HepG2 (cell line): ENCODE results near the gene MSI2. TPM values are rescaled to one million over a fixed set of nuclear protein-coding genes. Genes with fewer than 3 reads are reported as not detected.
A peak's percentile ranks its signal among the peaks of the same experiment; 100 is the strongest.

ENCODE experiments used
- ATAC-seq: fragments of 200-7000 bp; cut with Tn5 transposase; 3 replicates; pipeline ENCODE4 v1.9.1; 2020; ENCODE audit warnings: mild to moderate bottlenecking, moderate library complexity
- Bru-seq: library from RNA; stranded (reverse); fragments of 400-500 nt; gene quantifications from one replicate; lab custom pipeline; 2021; lab: Mats Ljungman, UMichigan
- BruChase-seq, 2 experiments: library from RNA; stranded (reverse); fragments of 400-500 nt; gene quantifications; one replicate each; lab custom pipeline; 2021; lab: Mats Ljungman, UMichigan
- BruUV-seq: library from RNA; stranded (reverse); fragments of 400-500 nt; replicated peaks from 2 replicates; lab custom pipeline; 2021; lab: Mats Ljungman, UMichigan
- CTCF ChIA-PET: fragments of 300-600 bp; formaldehyde crosslinking; extraction: SDS; loops from one replicate; lab custom pipeline; 2021; ENCODE audit warnings: low total read pairs, inconsistent platforms, low intra/inter-chr PET ratio; lab: Yijun Ruan, JAX
- POLR2A ChIA-PET: fragments of 350-600 bp; sonication (Branson Sonifier 250); formaldehyde crosslinking; loops from one replicate; lab custom pipeline; 2020; ENCODE audit warnings: antibody characterized with exemption, inconsistent platforms; lab: Yijun Ruan, JAX
- DNase-seq: peaks from one replicate; pipeline ENCODE4 v3.0.0-alpha.2; 2015; ENCODE audit warnings: low spot score
- FAIRE-seq: peaks from 3 replicates; lab custom pipeline; 2011; peaks lifted over from hg19 to GRCh38; lab: Jason Lieb, UNC
- H2AFZ ChIP-seq: one replicate; pipeline ENCODE4 v1.6.1; 2011; ENCODE audit warnings: low read length, inconsistent platforms
- H3K27ac ChIP-seq: fragments of 300-600 bp; 3 replicates; pipeline ENCODE4 v1.8.0; 2011; ENCODE audit warnings: mixed run types, mild to moderate bottlenecking, mixed read lengths, low read length, inconsistent platforms; ENCODE audit not compliant: insufficient read depth; ENCODE audit errors: extremely low read length
- H3K27me3 ChIP-seq, 2 experiments: fragments of 200-600 bp in 1 of 2; 2 replicates in 1 of 2; 3 replicates in 1 of 2; pipeline versions ENCODE4 v1.6.0 to v1.8.0; 2011; ENCODE audit warnings: low read length in 2 of 2, mild to moderate bottlenecking in 2 of 2, moderate library complexity in 2 of 2, inconsistent platforms in 1 of 2; ENCODE audit not compliant: insufficient read depth in 2 of 2, control insufficient read depth in 1 of 2
- H3K36me3 ChIP-seq, 2 experiments: fragments of 200-600 bp in 1 of 2; replicated peaks in 1 of 2; 2 replicates in 1 of 2; 3 replicates in 1 of 2; pipeline versions ENCODE4 v1.5.1 to v1.8.0; 2011; ENCODE audit warnings: low read length in 2 of 2, inconsistent platforms in 1 of 2; ENCODE audit not compliant: insufficient read depth in 2 of 2, control insufficient read depth in 1 of 2
- H3K4me1 ChIP-seq: 2 replicates; pipeline ENCODE4 v1.5.1; 2012; ENCODE audit warnings: low read length, inconsistent platforms; ENCODE audit not compliant: insufficient read depth
- H3K4me2 ChIP-seq: 2 replicates; pipeline ENCODE4 v1.6.0; 2011; ENCODE audit warnings: low read depth, low read length, inconsistent platforms
- H3K4me3 ChIP-seq, 3 experiments: fragments of 200-600 bp in 1 of 3; sonication (generic), shearing (Covaris generic) in 1 of 3; replicated peaks in 1 of 3; 2 replicates each; pipeline ENCODE4 v1.5.1; 2011 to 2016; ENCODE audit warnings: low read length in 3 of 3, inconsistent platforms in 2 of 3, low read depth in 2 of 3, mild to moderate bottlenecking in 2 of 3, control low read depth in 1 of 3, mixed read lengths in 1 of 3; ENCODE audit not compliant: insufficient read depth in 1 of 3
- H3K79me2 ChIP-seq: one replicate; pipeline ENCODE4 v1.6.1; 2011; ENCODE audit warnings: low read length, inconsistent platforms; ENCODE audit not compliant: insufficient read depth
- H3K9ac ChIP-seq: 2 replicates; pipeline ENCODE4 v1.6.0; 2011; ENCODE audit warnings: mild to moderate bottlenecking, low read depth, low read length, inconsistent platforms; ENCODE audit not compliant: insufficient read depth
- H3K9me3 ChIP-seq: 2 replicates; pipeline ENCODE4 v1.5.1; 2012; ENCODE audit warnings: mild to moderate bottlenecking, low read length
- H4K20me1 ChIP-seq: 2 replicates; pipeline ENCODE4 v1.6.0; 2011; ENCODE audit warnings: inconsistent platforms, mild to moderate bottlenecking, low read length, moderate library complexity; ENCODE audit not compliant: insufficient read depth
- NR2F6 ChIP-seq, 2 experiments: IDR thresholded peaks; 2 replicates each; pipeline ENCODE4 v1.6.1; 2016; ENCODE audit warnings: antibody characterized with exemption in 1 of 2, mild to moderate bottlenecking in 1 of 2
- PAF1 ChIP-seq: IDR thresholded peaks from 2 replicates; pipeline ENCODE4 v1.6.1; 2016; ENCODE audit warnings: missing genetic modification reagents, missing compliant biosample characterization
- ZNF431 ChIP-seq: sonication (generic); formaldehyde crosslinking; IDR thresholded peaks from 2 replicates; pipeline ENCODE4 v1.9.0; 2022; ENCODE audit warnings: missing genetic modification reagents, low read depth, mild to moderate bottlenecking, borderline replicate concordance
- ZNF501 ChIP-seq: sonication (generic); formaldehyde crosslinking; IDR thresholded peaks from 2 replicates; pipeline ENCODE4 v1.5.1; 2020; ENCODE audit warnings: mild to moderate bottlenecking, moderate library complexity, missing genetic modification reagents
- WGBS: methylation state at CpG from one replicate; pipeline ENCODE4 v1.1.6; 2017; ENCODE audit warnings: low lambda C conversion rate; 5-methylcytosine and 5-hydroxymethylcytosine counted together
- in situ Hi-C: cut with HindIII; loops from 2 replicates; pipeline ENCODE4 v1.10.0; 2017; ENCODE audit warnings: low pct_unique_long_range_greater_than_20kb; ENCODE audit not compliant: extremely low pct_ligation_motif_present
- intact Hi-C: fragments of 100-400 bp; cut with micrococcal nuclease; formaldehyde crosslinking; loops from one replicate; pipeline ENCODE4 v1.10.0; 2022; ENCODE audit not compliant: unreplicated experiment
- long read RNA-seq, 2 experiments: library from RNA in 1 of 2; library from polyadenylated mRNA in 1 of 2; stranded (forward) in 1 of 2; unstranded in 1 of 2; transcript quantifications; one replicate each; pipeline ENCODE4 v2.0.0, GENCODE V29; 2019 to 2022
- polyA minus RNA-seq, 3 experiments: library from RNA; depleted of rRNA, polyadenylated mRNA; stranded (reverse); fragments of >200 nt; gene quantifications; 2 replicates each; pipeline ENCODE4 v1.2.3, GENCODE V29; 2011; ENCODE audit warnings: low replicate concordance in 1 of 3
- polyA plus RNA-seq, 8 experiments: library from polyadenylated mRNA; depleted of rRNA in 3 of 8; stranded (reverse) in 7 of 8; unstranded in 1 of 8; fragments of >200 nt; fragmentation: Illumina TruSeq in 4 of 8; extraction: Trizol in 4 of 8; gene quantifications; 2 replicates each; pipeline versions ENCODE4 v1.2.1 to v1.2.3, GENCODE V29; 2011 to 2016; ENCODE audit warnings: low read depth in 4 of 8, missing spikeins in 1 of 8, mixed read lengths in 1 of 8; ENCODE audit not compliant: insufficient read depth in 1 of 8
- total RNA-seq, 5 experiments: library from RNA; depleted of rRNA; stranded (reverse); fragments of >200 nt; fragmentation: Illumina TruSeq; extraction: Trizol; gene quantifications; 2 replicates each; pipeline ENCODE4 v1.2.3, GENCODE V29; 2016; ENCODE audit warnings: low read depth in 1 of 5
- TF ChIP-seq, protein P1 (sequence below): IDR thresholded peaks from 2 replicates; pipeline ENCODE4 v1.6.1; 2016; ENCODE audit warnings: low read depth, control low read depth
- TF ChIP-seq, protein P2 (sequence below): sonication (generic); formaldehyde crosslinking; IDR thresholded peaks from 2 replicates; pipeline ENCODE4 v1.5.1; 2020; ENCODE audit warnings: mild to moderate bottlenecking, missing genetic modification reagents, moderate library complexity
- TF ChIP-seq, protein P3 (sequence below): sonication (generic); formaldehyde crosslinking; IDR thresholded peaks from 2 replicates; pipeline ENCODE4 v1.8.1; 2022; ENCODE audit warnings: low read depth, mild to moderate bottlenecking, missing genetic modification reagents

The MSI2 gene
- total RNA-seq (2016; rRNA removed; fragmentation: Illumina TruSeq; extraction: Trizol) = 68.1 and 78.4 TPM in 2 replicates
- total RNA-seq (2016; cell fraction: cytosol; rRNA removed; fragmentation: Illumina TruSeq; extraction: Trizol; ENCODE audit: low read depth) = 20.7 and 27.5 TPM in 2 replicates
- total RNA-seq (2016; cell fraction: insoluble cytoplasmic fraction; rRNA removed; fragmentation: Illumina TruSeq; extraction: Trizol) = 63.6 and 75.1 TPM in 2 replicates
- 46.0 and 48.0 TPM in 2 replicates for total RNA-seq (2016; cell fraction: membrane; rRNA removed; fragmentation: Illumina TruSeq; extraction: Trizol)
- 99.8 and 106 TPM in 2 replicates for total RNA-seq (2016; cell fraction: nucleus; rRNA removed; fragmentation: Illumina TruSeq; extraction: Trizol)
- 71.5 and 77.5 TPM in 2 replicates for polyA plus RNA-seq (2011; rRNA removed)
- 46.4 and 63.8 TPM in 2 replicates for polyA plus RNA-seq (2011; cell fraction: cytosol; rRNA removed)
- 160 and 214 TPM in 2 replicates for polyA plus RNA-seq (2011; cell fraction: nucleus; rRNA removed)
- polyA plus RNA-seq (2012) = 58.9 and 61.5 TPM in 2 replicates
- polyA plus RNA-seq (2016; cell fraction: cytosol; fragmentation: Illumina TruSeq; extraction: Trizol; ENCODE audit: low read depth) = 44.4 and 51.3 TPM in 2 replicates
- polyA plus RNA-seq (2016; cell fraction: insoluble cytoplasmic fraction; fragmentation: Illumina TruSeq; extraction: Trizol; ENCODE audit: low read depth) = 65.9 and 71.3 TPM in 2 replicates
- polyA plus RNA-seq (2016; cell fraction: membrane; fragmentation: Illumina TruSeq; extraction: Trizol; ENCODE audit: low read depth) = 51.0 and 55.4 TPM in 2 replicates
- 80.0 and 84.1 TPM in 2 replicates for polyA plus RNA-seq (2016; cell fraction: nucleus; fragmentation: Illumina TruSeq; extraction: Trizol; ENCODE audit: insufficient read depth, low read depth)
- 123 and 154 TPM in 2 replicates for polyA minus RNA-seq (2011; rRNA and poly(A)+ RNA removed; ENCODE audit: low replicate concordance)
- polyA minus RNA-seq (2011; cell fraction: cytosol; rRNA and poly(A)+ RNA removed) = 38.9 and 41.5 TPM in 2 replicates
- polyA minus RNA-seq (2011; cell fraction: nucleus; rRNA and poly(A)+ RNA removed) = 157 and 171 TPM in 2 replicates
- percentile 92 among the genes with signal in this experiment for Bru-seq, nascent RNA
- percentile 86 among the genes with signal in this experiment for BruChase-seq, experiment 1, labeled RNA remaining after a 6-hour chase
- percentile 89 among the genes with signal in this experiment for BruChase-seq, experiment 2, labeled RNA remaining after a 2-hour chase
- long read RNA-seq, experiment 1, full-length matches to known transcripts = 2 of 28 reads
- long read RNA-seq, experiment 1, partial matches to known transcripts = 3 of 28 reads
- long read RNA-seq, experiment 1, other reads (novel, unspliced or antisense) = 23 of 28 reads
- long read RNA-seq, experiment 2, full-length matches to known transcripts = 17 of 109 reads
- long read RNA-seq, experiment 2, partial matches to known transcripts = 7 of 109 reads
- long read RNA-seq, experiment 2, other reads (novel, unspliced or antisense) = 85 of 109 reads

DNA sequence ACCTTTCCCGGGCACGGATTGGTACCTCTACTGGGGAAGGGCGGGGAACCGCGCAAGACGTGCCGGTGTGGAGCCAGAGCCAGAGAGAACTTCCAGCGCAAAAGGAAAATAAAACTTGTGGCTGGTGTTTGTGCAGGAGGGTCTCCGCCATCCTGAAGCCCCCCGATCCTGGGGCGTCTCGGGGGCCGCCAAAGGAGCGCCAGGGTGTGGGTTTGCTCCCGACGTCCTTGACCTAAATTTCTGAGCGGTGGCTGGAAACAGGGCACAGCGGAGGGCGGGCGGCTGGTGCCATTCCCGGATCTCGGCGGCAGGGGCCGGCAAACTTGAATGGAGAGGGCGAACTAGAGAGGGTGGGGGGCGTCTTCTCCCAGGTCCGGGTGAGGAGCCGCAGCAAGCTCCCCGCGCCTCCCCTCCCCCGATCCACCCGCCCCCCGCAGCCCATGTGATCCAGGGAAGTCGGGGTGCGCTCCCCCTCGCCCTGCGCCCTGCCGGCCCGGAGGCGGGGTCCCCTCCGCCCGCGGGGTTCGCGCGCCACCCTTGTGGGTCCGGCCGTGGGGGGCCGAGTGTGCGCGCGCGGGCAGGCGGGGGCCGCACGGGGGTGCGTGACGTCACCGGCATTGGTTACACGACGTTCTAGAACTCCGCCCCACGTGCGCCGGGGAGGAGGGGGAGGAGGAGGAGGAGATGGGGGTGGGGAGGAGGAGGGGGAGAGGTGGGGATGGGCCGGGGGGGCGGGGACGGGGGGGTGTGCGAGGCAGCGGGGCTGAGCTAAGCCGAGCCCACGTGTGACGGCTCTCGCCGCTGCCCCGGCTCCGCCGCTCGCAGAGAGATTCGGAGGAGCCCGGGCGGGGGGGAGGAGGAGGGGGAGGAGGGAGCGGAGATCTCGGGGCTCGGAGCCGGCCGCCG, at the start of gene MSI2:
Gene MSI2 (plus strand): TSS at position 748 of the 906 bp plus-strand sequence. CDS start 220 bp downstream, outside the sequence.
- intact Hi-C loops (no loop called here), in situ Hi-C loops (no loop called here)
- ChIA-PET POLR2A (interaction anchor here (0.5 to 2.7 kb wide), 16 partner anchors 11 to 594 kb away, joined by 3 to 20 read pairs (median 4); partner anchors contain the start of gene MRPS23), CTCF (no interaction called here)
- peaks cover 40% of the 10 kb centered on the region for H3K79me2 ChIP-seq
- DNase-seq (peak; percentile 76), ATAC-seq (peak; percentile 83), FAIRE-seq (no peak)
- no peaks in the 10 kb centered on the region for H3K9me3 ChIP-seq
- 3% methylated on average over 61 of the region's 88 CpGs for WGBS
- H3K4me3 ChIP-seq = peak within 1 kb of the TSS; percentile 75 to 95 (median 79)
- no peaks in the 10 kb centered on the region for H3K27me3 ChIP-seq
- peaks cover 54% of the 10 kb centered on the region for H3K4me1 ChIP-seq
- H3K36me3 ChIP-seq = peaks cover 1 to 14% of the 10 kb centered on the region in 2 experiments; a peak in 3 of 5 replicates
- peak within 1 kb of the TSS; percentile 63 for H3K27ac ChIP-seq
- peak within 1 kb of the TSS; percentile 94 for H3K4me2 ChIP-seq
- BruUV-seq = no TSS peak
- H2AFZ ChIP-seq = peak within 1 kb of the TSS; percentile 17
- H4K20me1 ChIP-seq = no peaks in the 10 kb centered on the region
- H3K9ac ChIP-seq = peak within 1 kb of the TSS; percentile 79
- TF ChIP-seq ZNF501 (CRISPR knock-in tag) (0 out of 2 replicates have a peak, but pooled peaks have one; percentile 50), NR2F6 (IDR thresholded peaks at IDR 0.05) (no peak), NR2F6 (CRISPR knock-in tag; IDR thresholded peaks at IDR 0.05) (no peak), PAF1 (CRISPR knock-in tag) (no peak), ZNF431 (CRISPR knock-in tag) (no peak)
- TF ChIP-seq, protein P1, sequence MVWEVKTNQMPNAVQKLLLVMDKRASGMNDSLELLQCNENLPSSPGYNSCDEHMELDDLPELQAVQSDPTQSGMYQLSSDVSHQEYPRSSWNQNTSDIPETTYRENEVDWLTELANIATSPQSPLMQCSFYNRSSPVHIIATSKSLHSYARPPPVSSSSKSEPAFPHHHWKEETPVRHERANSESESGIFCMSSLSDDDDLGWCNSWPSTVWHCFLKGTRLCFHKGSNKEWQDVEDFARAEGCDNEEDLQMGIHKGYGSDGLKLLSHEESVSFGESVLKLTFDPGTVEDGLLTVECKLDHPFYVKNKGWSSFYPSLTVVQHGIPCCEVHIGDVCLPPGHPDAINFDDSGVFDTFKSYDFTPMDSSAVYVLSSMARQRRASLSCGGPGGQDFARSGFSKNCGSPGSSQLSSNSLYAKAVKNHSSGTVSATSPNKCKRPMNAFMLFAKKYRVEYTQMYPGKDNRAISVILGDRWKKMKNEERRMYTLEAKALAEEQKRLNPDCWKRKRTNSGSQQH (CRISPR knock-in tag) = no peak
- TF ChIP-seq, protein P2, sequence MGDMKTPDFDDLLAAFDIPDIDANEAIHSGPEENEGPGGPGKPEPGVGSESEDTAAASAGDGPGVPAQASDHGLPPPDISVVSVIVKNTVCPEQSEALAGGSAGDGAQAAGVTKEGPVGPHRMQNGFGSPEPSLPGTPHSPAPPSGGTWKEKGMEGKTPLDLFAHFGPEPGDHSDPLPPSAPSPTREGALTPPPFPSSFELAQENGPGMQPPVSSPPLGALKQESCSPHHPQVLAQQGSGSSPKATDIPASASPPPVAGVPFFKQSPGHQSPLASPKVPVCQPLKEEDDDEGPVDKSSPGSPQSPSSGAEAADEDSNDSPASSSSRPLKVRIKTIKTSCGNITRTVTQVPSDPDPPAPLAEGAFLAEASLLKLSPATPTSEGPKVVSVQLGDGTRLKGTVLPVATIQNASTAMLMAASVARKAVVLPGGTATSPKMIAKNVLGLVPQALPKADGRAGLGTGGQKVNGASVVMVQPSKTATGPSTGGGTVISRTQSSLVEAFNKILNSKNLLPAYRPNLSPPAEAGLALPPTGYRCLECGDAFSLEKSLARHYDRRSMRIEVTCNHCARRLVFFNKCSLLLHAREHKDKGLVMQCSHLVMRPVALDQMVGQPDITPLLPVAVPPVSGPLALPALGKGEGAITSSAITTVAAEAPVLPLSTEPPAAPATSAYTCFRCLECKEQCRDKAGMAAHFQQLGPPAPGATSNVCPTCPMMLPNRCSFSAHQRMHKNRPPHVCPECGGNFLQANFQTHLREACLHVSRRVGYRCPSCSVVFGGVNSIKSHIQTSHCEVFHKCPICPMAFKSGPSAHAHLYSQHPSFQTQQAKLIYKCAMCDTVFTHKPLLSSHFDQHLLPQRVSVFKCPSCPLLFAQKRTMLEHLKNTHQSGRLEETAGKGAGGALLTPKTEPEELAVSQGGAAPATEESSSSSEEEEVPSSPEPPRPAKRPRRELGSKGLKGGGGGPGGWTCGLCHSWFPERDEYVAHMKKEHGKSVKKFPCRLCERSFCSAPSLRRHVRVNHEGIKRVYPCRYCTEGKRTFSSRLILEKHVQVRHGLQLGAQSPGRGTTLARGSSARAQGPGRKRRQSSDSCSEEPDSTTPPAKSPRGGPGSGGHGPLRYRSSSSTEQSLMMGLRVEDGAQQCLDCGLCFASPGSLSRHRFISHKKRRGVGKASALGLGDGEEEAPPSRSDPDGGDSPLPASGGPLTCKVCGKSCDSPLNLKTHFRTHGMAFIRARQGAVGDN (CRISPR knock-in tag) = peak; percentile 79
- TF ChIP-seq, protein P3, sequence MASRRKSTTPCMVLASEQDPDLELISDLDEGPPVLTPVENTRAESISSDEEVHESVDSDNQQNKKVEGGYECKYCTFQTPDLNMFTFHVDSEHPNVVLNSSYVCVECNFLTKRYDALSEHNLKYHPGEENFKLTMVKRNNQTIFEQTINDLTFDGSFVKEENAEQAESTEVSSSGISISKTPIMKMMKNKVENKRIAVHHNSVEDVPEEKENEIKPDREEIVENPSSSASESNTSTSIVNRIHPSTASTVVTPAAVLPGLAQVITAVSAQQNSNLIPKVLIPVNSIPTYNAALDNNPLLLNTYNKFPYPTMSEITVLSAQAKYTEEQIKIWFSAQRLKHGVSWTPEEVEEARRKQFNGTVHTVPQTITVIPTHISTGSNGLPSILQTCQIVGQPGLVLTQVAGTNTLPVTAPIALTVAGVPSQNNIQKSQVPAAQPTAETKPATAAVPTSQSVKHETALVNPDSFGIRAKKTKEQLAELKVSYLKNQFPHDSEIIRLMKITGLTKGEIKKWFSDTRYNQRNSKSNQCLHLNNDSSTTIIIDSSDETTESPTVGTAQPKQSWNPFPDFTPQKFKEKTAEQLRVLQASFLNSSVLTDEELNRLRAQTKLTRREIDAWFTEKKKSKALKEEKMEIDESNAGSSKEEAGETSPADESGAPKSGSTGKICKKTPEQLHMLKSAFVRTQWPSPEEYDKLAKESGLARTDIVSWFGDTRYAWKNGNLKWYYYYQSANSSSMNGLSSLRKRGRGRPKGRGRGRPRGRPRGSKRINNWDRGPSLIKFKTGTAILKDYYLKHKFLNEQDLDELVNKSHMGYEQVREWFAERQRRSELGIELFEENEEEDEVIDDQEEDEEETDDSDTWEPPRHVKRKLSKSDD (CRISPR knock-in tag) = no peak
